Type B pancreatic cell (in vitro differentiated cells): ENCODE results near the gene NAP1L1. TPM values are rescaled to one million over a fixed set of nuclear protein-coding genes. Genes with fewer than 3 reads are reported as not detected.

Source experiments
- DNase-seq: peaks from one replicate; pipeline ENCODE4 v3.0.0; 2021; ENCODE audit warnings: mixed read lengths; ENCODE audit not compliant: unreplicated experiment; ENCODE audit errors: extremely low spot score
- H3K27ac Mint-ChIP-seq: 2 replicates; pipeline ENCODE4 v1.8.0; 2021; ENCODE audit warnings: mild to moderate bottlenecking, mixed read lengths
- H3K27me3 Mint-ChIP-seq: 2 replicates; pipeline ENCODE4 v1.8.0; 2021; ENCODE audit warnings: mixed read lengths
- H3K36me3 Mint-ChIP-seq: 2 replicates; pipeline ENCODE4 v1.8.0; 2021; ENCODE audit warnings: mixed read lengths
- H3K4me1 Mint-ChIP-seq: one replicate; pipeline ENCODE4 v1.8.0; 2021; ENCODE audit warnings: mixed read lengths; ENCODE audit not compliant: unreplicated experiment
- H3K4me3 Mint-ChIP-seq: 2 replicates; pipeline ENCODE4 v1.8.0; 2021; ENCODE audit warnings: mild to moderate bottlenecking, mixed read lengths
- H3K9me3 Mint-ChIP-seq: 2 replicates; pipeline ENCODE4 v1.8.0; 2021; ENCODE audit warnings: mixed read lengths
- long read RNA-seq: library from polyadenylated mRNA; unstranded; transcript quantifications from one replicate; pipeline ENCODE4 v2.0.0, GENCODE V29; 2020
- total RNA-seq: library from RNA; stranded (reverse); gene quantifications from 2 replicates; pipeline ENCODE4 v1.2.1, GENCODE V29; 2021; ENCODE audit warnings: low replicate concordance
- TF ChIP-seq, protein P1 (sequence below): fragments of 200-600 bp; sonication (generic); conservative IDR thresholded peaks from 2 replicates; pipeline ENCODE4 v1.5.0; 2021; ENCODE audit warnings: antibody characterized with exemption, mild to moderate bottlenecking

The NAP1L1 gene
- 563 and 883 TPM in 2 replicates for total RNA-seq
- long read RNA-seq, full-length matches to known transcripts: 274 of 476 reads
- long read RNA-seq, partial matches to known transcripts: 61 of 476 reads
- long read RNA-seq, other reads (novel, unspliced or antisense): 141 of 476 reads

DNA sequence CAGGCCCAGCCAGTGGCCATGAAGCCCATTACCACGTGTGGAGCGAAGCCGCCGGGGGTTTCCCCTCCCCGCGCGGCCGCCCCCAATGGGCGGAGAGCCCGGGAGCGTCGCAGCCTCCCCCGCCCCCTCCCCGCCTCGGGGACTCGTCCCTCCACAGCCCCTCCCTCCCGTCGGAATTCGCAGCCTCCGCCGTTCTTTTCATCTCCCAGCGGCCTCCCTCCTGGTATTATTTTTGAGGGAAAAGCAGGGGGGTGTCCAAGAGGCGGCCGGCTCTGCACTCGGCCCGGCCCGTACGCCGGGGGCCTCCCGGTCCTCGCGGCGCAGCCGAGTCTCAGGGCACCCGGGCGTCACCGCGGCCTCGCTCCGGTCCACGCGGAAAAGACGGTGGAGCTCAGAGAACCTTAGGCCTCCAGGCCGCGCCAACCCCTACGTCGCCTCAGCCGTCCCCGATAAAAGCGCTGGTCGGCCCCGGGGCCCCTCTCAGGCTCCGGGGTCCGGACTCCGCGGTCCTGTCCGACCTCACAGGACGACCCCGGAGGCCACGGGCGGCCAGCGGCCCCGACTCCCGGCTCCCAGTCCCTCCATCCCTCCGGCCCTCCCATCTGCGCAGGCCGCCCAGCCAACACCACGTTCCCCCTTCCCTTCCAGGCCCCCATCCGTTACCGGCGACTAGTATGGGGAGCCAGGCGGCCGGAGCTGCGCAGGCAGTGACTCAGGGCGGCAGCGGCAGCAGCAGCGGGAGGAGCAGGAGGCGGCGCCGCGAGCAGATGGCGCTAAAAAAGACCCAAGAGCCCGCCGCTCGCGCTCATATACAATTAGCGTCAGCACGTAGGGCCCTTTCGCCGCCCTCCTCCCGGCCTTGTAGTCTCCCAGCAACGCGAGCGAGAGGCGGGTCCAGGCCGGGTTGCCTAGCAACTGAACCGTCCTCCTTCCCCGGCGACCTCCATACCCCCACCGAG lies at the start of gene NAP1L1:
Gene NAP1L1, minus strand, starts transcription at position 782 of the 959 bp plus-strand sequence. CDS start 10,466 bp downstream, outside the sequence.
- Mint-ChIP-seq H3K27me3 (no peaks in the 10 kb centered on the region), H3K36me3 (peaks cover 18% of the 10 kb centered on the region), H3K9me3 (peaks cover 5% of the 10 kb centered on the region), H3K4me3 (peak within 1 kb of the TSS; percentile 99), H3K4me1 (peaks cover 34% of the 10 kb centered on the region), H3K27ac (peak within 1 kb of the TSS; percentile 98)
- TF ChIP-seq, protein P1, sequence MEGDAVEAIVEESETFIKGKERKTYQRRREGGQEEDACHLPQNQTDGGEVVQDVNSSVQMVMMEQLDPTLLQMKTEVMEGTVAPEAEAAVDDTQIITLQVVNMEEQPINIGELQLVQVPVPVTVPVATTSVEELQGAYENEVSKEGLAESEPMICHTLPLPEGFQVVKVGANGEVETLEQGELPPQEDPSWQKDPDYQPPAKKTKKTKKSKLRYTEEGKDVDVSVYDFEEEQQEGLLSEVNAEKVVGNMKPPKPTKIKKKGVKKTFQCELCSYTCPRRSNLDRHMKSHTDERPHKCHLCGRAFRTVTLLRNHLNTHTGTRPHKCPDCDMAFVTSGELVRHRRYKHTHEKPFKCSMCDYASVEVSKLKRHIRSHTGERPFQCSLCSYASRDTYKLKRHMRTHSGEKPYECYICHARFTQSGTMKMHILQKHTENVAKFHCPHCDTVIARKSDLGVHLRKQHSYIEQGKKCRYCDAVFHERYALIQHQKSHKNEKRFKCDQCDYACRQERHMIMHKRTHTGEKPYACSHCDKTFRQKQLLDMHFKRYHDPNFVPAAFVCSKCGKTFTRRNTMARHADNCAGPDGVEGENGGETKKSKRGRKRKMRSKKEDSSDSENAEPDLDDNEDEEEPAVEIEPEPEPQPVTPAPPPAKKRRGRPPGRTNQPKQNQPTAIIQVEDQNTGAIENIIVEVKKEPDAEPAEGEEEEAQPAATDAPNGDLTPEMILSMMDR: no peak
- peak; percentile 96 for DNase-seq

DNA sequence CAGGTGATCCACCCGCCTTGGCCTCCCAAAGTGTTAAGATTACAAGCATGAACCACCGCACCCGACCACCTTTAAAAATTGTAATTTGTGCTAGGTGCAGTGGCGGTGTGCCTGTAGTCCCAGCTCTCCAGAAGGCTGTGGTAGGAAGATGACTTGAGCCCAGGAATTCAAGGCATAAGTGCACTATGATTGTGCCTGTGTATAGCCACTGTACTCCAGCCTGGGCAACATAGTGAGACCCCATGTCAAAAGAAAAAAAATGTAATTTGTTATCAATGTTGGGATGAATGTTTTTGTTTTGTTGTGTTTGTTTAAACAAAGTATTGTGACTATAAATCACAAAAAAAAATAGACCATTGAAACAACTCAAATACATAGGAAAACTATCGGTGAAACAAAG lies 43.1 kb upstream of the NAP1L1 start:
- Mint-ChIP-seq H3K36me3 (no peaks in the 10 kb centered on the region), H3K4me3 (no peak overlapping the region), H3K4me1 (no peaks in the 10 kb centered on the region), H3K27me3 (no peaks in the 10 kb centered on the region), H3K9me3 (no peaks in the 10 kb centered on the region), H3K27ac (no peak overlapping the region)
- no peak for DNase-seq
- TF ChIP-seq, protein P1: no peak

DNA sequence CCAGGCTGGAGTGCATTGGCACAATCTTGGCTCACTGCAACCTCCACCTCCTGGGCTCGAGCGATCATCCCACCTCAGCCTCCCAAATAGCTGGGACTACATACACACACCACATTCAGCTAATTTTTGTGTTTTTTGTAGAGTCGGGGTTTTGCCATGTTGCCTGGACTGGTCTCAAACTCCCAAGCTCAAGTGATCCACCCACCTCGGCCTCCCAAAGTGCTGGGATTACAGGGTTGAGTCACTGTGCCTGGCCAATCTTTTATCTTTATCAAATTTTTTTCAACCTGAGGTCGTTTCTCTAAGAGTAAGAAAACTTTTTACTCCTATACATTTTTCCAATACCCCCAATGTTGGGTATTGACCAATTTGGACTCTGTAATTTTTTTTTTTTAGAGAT lies 40.0 kb upstream of the NAP1L1 start:
- Mint-ChIP-seq H3K27me3 (no peaks in the 10 kb centered on the region), H3K4me1 (no peaks in the 10 kb centered on the region), H3K4me3 (no peak overlapping the region), H3K36me3 (no peaks in the 10 kb centered on the region), H3K27ac (no peak overlapping the region), H3K9me3 (peaks cover 4% of the 10 kb centered on the region)
- TF ChIP-seq, protein P1: no peak
- DNase-seq: no peak

- Mint-ChIP-seq H3K4me1 (no peaks in the 10 kb centered on the region), H3K27me3 (no peaks in the 10 kb centered on the region), H3K4me3 (no peak overlapping the region), H3K9me3 (peaks cover 4% of the 10 kb centered on the region), H3K27ac (no peak overlapping the region), H3K36me3 (no peaks in the 10 kb centered on the region)
- TF ChIP-seq, protein P1: no peak
- no peak for DNase-seq
Observed at GRCh38 chr12:76123259-76124212, 39.1 kb upstream of the NAP1L1 start.

GRCh38 chr12:76119887-76120286 lies 35.4 kb upstream of the NAP1L1 start:
- no peaks in the 10 kb centered on the region for H3K4me1 Mint-ChIP-seq
- DNase-seq: no peak
- H3K36me3 Mint-ChIP-seq: no peaks in the 10 kb centered on the region
- peaks cover 4% of the 10 kb centered on the region for H3K9me3 Mint-ChIP-seq
- no peak overlapping the region for H3K27ac Mint-ChIP-seq
- H3K4me3 Mint-ChIP-seq: no peak overlapping the region
- no peaks in the 10 kb centered on the region for H3K27me3 Mint-ChIP-seq
- TF ChIP-seq, protein P1: no peak
